HG03460 (cell line): ENCODE measurements around the gene SLC19A3.

Experiments
- ATAC-seq: cut with Tn5 transposase; IDR thresholded peaks from one replicate; pipeline ENCODE4 v1.9.1; 2021; ENCODE audit not compliant: unreplicated experiment

The SLC19A3 gene

GRCh38 chr2:227634201-227634600, 83.6 kb downstream of the SLC19A3 start:
- ATAC-seq, result no peak
